ENCODE measurements around the gene NDRG4. TPM values are rescaled to one million over a fixed set of nuclear protein-coding genes. Genes with fewer than 3 reads are reported as not detected.

Gene NDRG4
- total and polyA plus RNA-seq, 2 donors (not counting 1 experiment from before 2014, with no cell fraction given): 0.96 to 1.1 TPM

DNA sequence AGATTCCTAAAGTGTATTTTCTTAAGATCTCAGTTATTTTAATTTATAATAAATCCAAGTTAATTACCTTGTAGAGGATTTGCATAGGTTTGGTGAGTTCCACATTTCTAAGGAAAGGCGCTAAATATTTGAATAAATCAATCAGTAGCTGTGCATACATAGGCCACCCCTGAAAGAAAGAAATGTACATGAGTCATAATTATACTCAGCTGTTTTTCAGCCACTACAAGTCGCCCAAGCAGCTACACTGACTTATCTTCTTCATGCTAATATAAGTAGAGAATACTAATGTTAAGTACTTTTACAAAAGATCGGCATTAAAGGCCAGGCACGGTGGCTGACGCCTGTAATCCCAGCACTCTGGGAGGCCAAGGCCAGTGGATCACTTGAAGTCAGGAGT, 30.2 kb downstream of the NDRG4 start:
- Histone ChIP-seq H4K20me1 (ENCODE audit: control insufficient read depth, insufficient read depth, low read length, poor library complexity, severe bottlenecking) (peaks cover 18% of the 10 kb centered on the region), H3K36me3 (replicated peaks in 1 of 2; ENCODE audit: control extremely low read depth in 1 of 2, control insufficient read depth in 1 of 2, extremely low read depth in 1 of 2, insufficient read depth in 2 of 2, low read length in 1 of 2) (peaks cover 34 to 87% of the 10 kb centered on the region in 2 experiments), H3K4me1 (ENCODE audit: control insufficient read depth in 2 of 2, insufficient read depth in 2 of 2, low read length in 2 of 2) (no peaks in the 10 kb centered on the region), H3K27me3 (replicated peaks in 1 of 4; ENCODE audit: control extremely low read depth in 1 of 4, control insufficient read depth in 3 of 4, insufficient read depth in 4 of 4, low read length in 3 of 4) (no peaks in the 10 kb centered on the region), H3K9me3 (ENCODE audit: control extremely low read depth in 1 of 3, control insufficient read depth in 2 of 3, insufficient read depth in 1 of 3, low read length in 2 of 3) (no peaks in the 10 kb centered on the region), H3K4me2 (replicated peaks; ENCODE audit: low read depth, low read length, poor library complexity, severe bottlenecking) (no peak overlapping the region), H3K79me2 (ENCODE audit: control insufficient read depth, insufficient read depth, low read length) (peaks cover 3% of the 10 kb centered on the region), H3K27ac (ENCODE audit: low read length in 2 of 2) (no peak overlapping the region), H2AFZ (ENCODE audit: insufficient read depth, low read depth, low read length, poor library complexity, severe bottlenecking) (no peak overlapping the region), H3K9ac (ENCODE audit: low read length) (no peak overlapping the region), H3K4me3 (ENCODE audit: control extremely low read depth in 1 of 5, extremely low read depth in 1 of 5, insufficient read depth in 1 of 5, low read depth in 2 of 5, low read length in 4 of 5) (no peak overlapping the region)
- ATAC-seq (ENCODE audit: low read depth) (no peak), DNase-seq (no peak)
- Mint-ChIP-seq H3K4me3 (no peak overlapping the region), H3K4me1 (no peaks in the 10 kb centered on the region), H3K27ac (no peak overlapping the region), H3K9me3 (ENCODE audit: insufficient read depth) (no peaks in the 10 kb centered on the region), H3K27me3 (no peaks in the 10 kb centered on the region)
- intact Hi-C loops (cut with micrococcal nuclease): no loop called here
- WGBS (ENCODE audit: insufficient coverage): 100% methylated on average over 3 of the region's 5 CpGs
- ChIA-PET CTCF (interaction anchor here (1.1 kb wide), 1 partner anchor 17 kb away, joined by 4 read pairs; no protein-coding TSS in a partner anchor), POLR2A (no interaction called here)
- no peak for TF ChIP-seq EZH2 (IDR thresholded peaks at IDR 0.05; ENCODE audit: borderline replicate concordance, insufficient read depth, low read depth, low read length, poor library complexity, severe bottlenecking)
- TF ChIP-seq, protein P1, sequence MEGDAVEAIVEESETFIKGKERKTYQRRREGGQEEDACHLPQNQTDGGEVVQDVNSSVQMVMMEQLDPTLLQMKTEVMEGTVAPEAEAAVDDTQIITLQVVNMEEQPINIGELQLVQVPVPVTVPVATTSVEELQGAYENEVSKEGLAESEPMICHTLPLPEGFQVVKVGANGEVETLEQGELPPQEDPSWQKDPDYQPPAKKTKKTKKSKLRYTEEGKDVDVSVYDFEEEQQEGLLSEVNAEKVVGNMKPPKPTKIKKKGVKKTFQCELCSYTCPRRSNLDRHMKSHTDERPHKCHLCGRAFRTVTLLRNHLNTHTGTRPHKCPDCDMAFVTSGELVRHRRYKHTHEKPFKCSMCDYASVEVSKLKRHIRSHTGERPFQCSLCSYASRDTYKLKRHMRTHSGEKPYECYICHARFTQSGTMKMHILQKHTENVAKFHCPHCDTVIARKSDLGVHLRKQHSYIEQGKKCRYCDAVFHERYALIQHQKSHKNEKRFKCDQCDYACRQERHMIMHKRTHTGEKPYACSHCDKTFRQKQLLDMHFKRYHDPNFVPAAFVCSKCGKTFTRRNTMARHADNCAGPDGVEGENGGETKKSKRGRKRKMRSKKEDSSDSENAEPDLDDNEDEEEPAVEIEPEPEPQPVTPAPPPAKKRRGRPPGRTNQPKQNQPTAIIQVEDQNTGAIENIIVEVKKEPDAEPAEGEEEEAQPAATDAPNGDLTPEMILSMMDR (IDR thresholded peaks at IDR 0.05): no peak

DNA sequence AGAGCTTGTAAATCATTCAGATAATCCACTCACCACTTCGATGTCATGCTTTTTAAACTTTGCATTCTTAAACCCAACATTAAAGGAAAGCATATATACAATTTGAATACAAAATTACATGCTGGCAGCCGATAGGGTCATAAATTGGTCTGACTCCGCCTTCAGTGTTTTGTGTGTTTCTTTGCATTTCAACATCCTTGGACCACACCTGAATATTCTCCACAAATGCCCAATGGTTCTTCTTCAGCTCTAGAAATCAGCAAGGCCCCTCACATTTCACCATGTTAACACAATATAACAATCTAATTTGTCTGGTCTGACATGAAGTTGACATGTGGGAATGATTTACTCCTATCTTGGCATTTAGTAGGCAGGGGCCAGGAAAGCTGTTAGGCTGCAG, 32.5 kb downstream of the NDRG4 start:
- no peak overlapping the region for H3K27ac ChIP-seq (ENCODE audit: low read length in 2 of 2)
- H3K27me3 ChIP-seq (replicated peaks in 1 of 4; ENCODE audit: control extremely low read depth in 1 of 4, control insufficient read depth in 3 of 4, insufficient read depth in 4 of 4, low read length in 3 of 4): no peaks in the 10 kb centered on the region
- DNase-seq: no peak
- TF ChIP-seq EZH2 (IDR thresholded peaks at IDR 0.05; ENCODE audit: borderline replicate concordance, insufficient read depth, low read depth, low read length, poor library complexity, severe bottlenecking): no peak
- TF ChIP-seq, protein P1 (IDR thresholded peaks at IDR 0.05): no peak
- intact Hi-C loops (cut with micrococcal nuclease): no loop called here
- no peak overlapping the region for H2AFZ ChIP-seq (ENCODE audit: insufficient read depth, low read depth, low read length, poor library complexity, severe bottlenecking)
- ChIA-PET CTCF (no interaction called here), POLR2A (no interaction called here)
- H3K4me2 ChIP-seq (replicated peaks; ENCODE audit: low read depth, low read length, poor library complexity, severe bottlenecking): no peak overlapping the region
- no peak overlapping the region for H3K27ac Mint-ChIP-seq
- H3K27me3 Mint-ChIP-seq: no peaks in the 10 kb centered on the region
- no peaks in the 10 kb centered on the region for H3K9me3 ChIP-seq (ENCODE audit: control extremely low read depth in 1 of 3, control insufficient read depth in 2 of 3, insufficient read depth in 1 of 3, low read length in 2 of 3)
- H3K36me3 ChIP-seq (replicated peaks in 1 of 2; ENCODE audit: control extremely low read depth in 1 of 2, control insufficient read depth in 1 of 2, extremely low read depth in 1 of 2, insufficient read depth in 2 of 2, low read length in 1 of 2): peaks cover 34 to 89% of the 10 kb centered on the region in 2 experiments
- no peak overlapping the region for H3K4me3 ChIP-seq (ENCODE audit: control extremely low read depth in 1 of 5, extremely low read depth in 1 of 5, insufficient read depth in 1 of 5, low read depth in 2 of 5, low read length in 4 of 5)
- 100% methylated on average over 1 of the region's 3 CpGs for WGBS (ENCODE audit: insufficient coverage)
- no peaks in the 10 kb centered on the region for H3K4me1 ChIP-seq (ENCODE audit: control insufficient read depth in 2 of 2, insufficient read depth in 2 of 2, low read length in 2 of 2)
- H3K4me1 Mint-ChIP-seq: no peaks in the 10 kb centered on the region
- no peak overlapping the region for H3K9ac ChIP-seq (ENCODE audit: low read length)
- ATAC-seq (ENCODE audit: low read depth): no peak
- H3K4me3 Mint-ChIP-seq: no peak overlapping the region
- peaks cover 3% of the 10 kb centered on the region for H3K79me2 ChIP-seq (ENCODE audit: control insufficient read depth, insufficient read depth, low read length)
- no peaks in the 10 kb centered on the region for H3K9me3 Mint-ChIP-seq (ENCODE audit: insufficient read depth)
- peaks cover 5% of the 10 kb centered on the region for H4K20me1 ChIP-seq (ENCODE audit: control insufficient read depth, insufficient read depth, low read length, poor library complexity, severe bottlenecking)
